ENCODE data around the gene DGKZ. TPM values are rescaled to one million over a fixed set of nuclear protein-coding genes. Genes with fewer than 3 reads are reported as not detected.
A peak's percentile ranks its signal among the peaks of the same experiment; 100 is the strongest.

The DGKZ gene
- polyA plus RNA-seq, 2 of the 4 experiments (the other 2 are of a cell fraction), result 12.8 to 28.4 TPM

GRCh38 chr11:46308631-46309419, 38.4 kb upstream of the DGKZ start:
- TF ChIP-seq CHD4 (IDR thresholded peaks at IDR 0.05; ENCODE audit: borderline replicate concordance), result no peak
- TF ChIP-seq EP300 (IDR thresholded peaks at IDR 0.05), result no peak
- no peak for TF ChIP-seq ZSCAN20 (CRISPR knock-in tag; IDR thresholded peaks at IDR 0.05)
- TF ChIP-seq BCL3 (IDR thresholded peaks at IDR 0.05), result no peak
- no peak for TF ChIP-seq ZNF302 (CRISPR knock-in tag; IDR thresholded peaks at IDR 0.05)
- TF ChIP-seq MAFK (IDR thresholded peaks at IDR 0.05; ENCODE audit: partially characterized antibody), result no peak
- no peak for TF ChIP-seq CHD2 (IDR thresholded peaks at IDR 0.05; ENCODE audit: low read length, partially characterized antibody)
- TF ChIP-seq RARB (CRISPR knock-in tag; IDR thresholded peaks at IDR 0.05), result no peak
- no peak for TF ChIP-seq ATOH8 (CRISPR knock-in tag; IDR thresholded peaks at IDR 0.05; ENCODE audit: low read depth)
- peak; percentile 95 for TF ChIP-seq SMC3 (IDR thresholded peaks at IDR 0.05)
- no peak for TF ChIP-seq CBX2 (IDR thresholded peaks at IDR 0.05; ENCODE audit: borderline replicate concordance, low read depth)
- no peak for TF ChIP-seq PBX3 (IDR thresholded peaks at IDR 0.05)
- no peak for TF ChIP-seq HOXB13 (CRISPR knock-in tag; IDR thresholded peaks at IDR 0.05; ENCODE audit: low read depth)
- peak; percentile 93 to 94 for TF ChIP-seq RAD21 (conservative IDR thresholded peaks at IDR 0.05 in 1 of 2, IDR thresholded peaks at IDR 0.05 in 1 of 2)
- no peak for TF ChIP-seq JUN (IDR thresholded peaks at IDR 0.05)
- no peak for TF ChIP-seq PHF8 (IDR thresholded peaks at IDR 0.05; ENCODE audit: borderline replicate concordance, low read depth)
- no peak for TF ChIP-seq NR3C1 (IDR thresholded peaks at IDR 0.05)
- peak; percentile 90 for TF ChIP-seq CTCF (IDR thresholded peaks at IDR 0.05)
- TF ChIP-seq BHLHE40 (IDR thresholded peaks at IDR 0.05; ENCODE audit: low read depth, low read length), result no peak
- TF ChIP-seq RCOR1 (IDR thresholded peaks at IDR 0.05; ENCODE audit: low read depth, low read length), result no peak
- peak; percentile 39; the same call in 1 of the 2 replicates for TF ChIP-seq MAX (IDR thresholded peaks at IDR 0.05)
- TF ChIP-seq ZC3H11A (IDR thresholded peaks at IDR 0.05), result no peak
- H3K4me3 ChIP-seq, result no peak overlapping the region
- no peak for FAIRE-seq
- peak overlapping the region in 1 of 2 experiments; percentile 44; a peak in 1 of 6 replicates for H3K27ac ChIP-seq
- H3K4me1 ChIP-seq, result peaks cover 20% of the 10 kb centered on the region
- CTCF ChIA-PET, result interaction anchor here (0.7 to 31.4 kb wide), 39 partner anchors 7 to 344 kb away, joined by 3 to 872 read pairs (median 5); partner anchors contain the start of genes CHRM4, CREB3L1 and DGKZ
- POLR2A ChIA-PET, result interaction anchor here (2.4 to 2.6 kb wide), 2 partner anchors 65 to 70 kb away, joined by 11 to 25 read pairs; no protein-coding TSS in a partner anchor
- peak; percentile 90 to 95 for ATAC-seq
- H3K4me2 ChIP-seq, result peak overlapping the region; percentile 51
- no peaks in the 10 kb centered on the region for H3K9me3 ChIP-seq
- 24% methylated on average over 12 of the region's 12 CpGs for WGBS (ENCODE audit: missing lambda C conversion rate)
- peak; percentile 80 to 91 for DNase-seq (ENCODE audit: low read depth in 1 of 2, low spot score in 1 of 2)
